ENCODE results near the gene MEF2C.

- TF ChIP-seq EP300 (IDR thresholded peaks at IDR 0.05; ENCODE audit: low read depth) (no peak), POLR2A (IDR thresholded peaks at IDR 0.05) (no peak), CTCF (IDR thresholded peaks at IDR 0.05) (no peak)
Measured at GRCh38 chr5:88691945-88692868, 190.8 kb downstream of the MEF2C start.
